Astrocyte (in vitro differentiated cells and primary cell): Measurements from ENCODE around the gene SCN2A.

Source experiments
- CTCF ChIP-seq: IDR thresholded peaks from 2 replicates; pipeline ENCODE4 v1.5.1; 2011; ENCODE audit warnings: low read depth, mild to moderate bottlenecking, inconsistent platforms, low read length, moderate library complexity; ENCODE audit not compliant: insufficient read depth
- EZH2 ChIP-seq: IDR thresholded peaks from 2 replicates; pipeline ENCODE4 v1.6.1; 2012; ENCODE audit warnings: mild to moderate bottlenecking, low read length, inconsistent platforms; ENCODE audit not compliant: insufficient read depth

- no peak for TF ChIP-seq CTCF
- TF ChIP-seq EZH2: no peak
Observed at GRCh38 chr2:165376571-165376975, 137.4 kb downstream of the SCN2A start.
